ENCODE data around the gene BARX1.

BARX1 gene

DNA sequence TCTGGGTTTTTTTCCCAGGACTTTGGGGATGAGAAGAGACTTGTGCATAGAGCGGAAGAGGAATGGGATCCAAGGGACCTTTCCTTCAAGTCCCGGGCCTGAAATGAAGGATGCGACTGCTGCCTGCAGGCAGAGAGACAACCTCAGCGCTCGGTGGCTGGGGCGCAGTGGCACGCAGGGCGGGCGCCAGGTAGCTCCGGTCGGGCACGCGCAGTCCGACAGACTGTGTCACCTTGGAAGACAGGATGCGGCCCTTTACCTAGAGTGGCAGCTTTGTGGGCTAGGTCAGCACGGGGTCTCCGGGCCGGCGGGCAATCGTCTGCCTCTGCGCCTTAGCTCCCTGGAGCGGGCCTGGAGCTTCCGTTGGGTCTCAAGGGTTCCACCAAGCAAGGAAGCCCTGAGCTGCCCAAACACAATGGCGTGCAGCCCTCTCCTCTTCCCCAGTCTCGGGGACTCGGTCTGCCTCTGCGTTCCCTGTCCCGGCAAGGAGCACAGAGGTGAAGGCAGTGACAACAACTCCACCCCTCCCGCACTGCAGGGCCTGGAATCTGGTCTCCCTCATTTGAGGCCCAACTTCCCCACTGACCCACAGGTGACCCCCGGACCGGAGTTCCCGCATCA, 6.0 kb downstream of the BARX1 start:
- H3K27me3 ChIP-seq (ENCODE audit: control insufficient read depth, insufficient read depth, low read length), result peaks cover 18% of the 10 kb centered on the region
- no peaks in the 10 kb centered on the region for H3K36me3 ChIP-seq (ENCODE audit: control insufficient read depth, insufficient read depth, low read length)
- no peak overlapping the region for H3K27ac ChIP-seq
- H3K9ac ChIP-seq, result no peak overlapping the region
- H3K79me2 ChIP-seq, result no peaks in the 10 kb centered on the region
- H3K4me2 ChIP-seq (ENCODE audit: low read length), result no peak overlapping the region
- TF ChIP-seq, protein P1, sequence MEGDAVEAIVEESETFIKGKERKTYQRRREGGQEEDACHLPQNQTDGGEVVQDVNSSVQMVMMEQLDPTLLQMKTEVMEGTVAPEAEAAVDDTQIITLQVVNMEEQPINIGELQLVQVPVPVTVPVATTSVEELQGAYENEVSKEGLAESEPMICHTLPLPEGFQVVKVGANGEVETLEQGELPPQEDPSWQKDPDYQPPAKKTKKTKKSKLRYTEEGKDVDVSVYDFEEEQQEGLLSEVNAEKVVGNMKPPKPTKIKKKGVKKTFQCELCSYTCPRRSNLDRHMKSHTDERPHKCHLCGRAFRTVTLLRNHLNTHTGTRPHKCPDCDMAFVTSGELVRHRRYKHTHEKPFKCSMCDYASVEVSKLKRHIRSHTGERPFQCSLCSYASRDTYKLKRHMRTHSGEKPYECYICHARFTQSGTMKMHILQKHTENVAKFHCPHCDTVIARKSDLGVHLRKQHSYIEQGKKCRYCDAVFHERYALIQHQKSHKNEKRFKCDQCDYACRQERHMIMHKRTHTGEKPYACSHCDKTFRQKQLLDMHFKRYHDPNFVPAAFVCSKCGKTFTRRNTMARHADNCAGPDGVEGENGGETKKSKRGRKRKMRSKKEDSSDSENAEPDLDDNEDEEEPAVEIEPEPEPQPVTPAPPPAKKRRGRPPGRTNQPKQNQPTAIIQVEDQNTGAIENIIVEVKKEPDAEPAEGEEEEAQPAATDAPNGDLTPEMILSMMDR (IDR thresholded peaks at IDR 0.05), result no peak
- no peak overlapping the region for H3K4me3 ChIP-seq (ENCODE audit: low read depth, low read length)
- H3K9me3 ChIP-seq (ENCODE audit: control insufficient read depth, low read length), result no peaks in the 10 kb centered on the region
- no peak overlapping the region for H2AFZ ChIP-seq
- H3K4me1 ChIP-seq, result no peaks in the 10 kb centered on the region

DNA sequence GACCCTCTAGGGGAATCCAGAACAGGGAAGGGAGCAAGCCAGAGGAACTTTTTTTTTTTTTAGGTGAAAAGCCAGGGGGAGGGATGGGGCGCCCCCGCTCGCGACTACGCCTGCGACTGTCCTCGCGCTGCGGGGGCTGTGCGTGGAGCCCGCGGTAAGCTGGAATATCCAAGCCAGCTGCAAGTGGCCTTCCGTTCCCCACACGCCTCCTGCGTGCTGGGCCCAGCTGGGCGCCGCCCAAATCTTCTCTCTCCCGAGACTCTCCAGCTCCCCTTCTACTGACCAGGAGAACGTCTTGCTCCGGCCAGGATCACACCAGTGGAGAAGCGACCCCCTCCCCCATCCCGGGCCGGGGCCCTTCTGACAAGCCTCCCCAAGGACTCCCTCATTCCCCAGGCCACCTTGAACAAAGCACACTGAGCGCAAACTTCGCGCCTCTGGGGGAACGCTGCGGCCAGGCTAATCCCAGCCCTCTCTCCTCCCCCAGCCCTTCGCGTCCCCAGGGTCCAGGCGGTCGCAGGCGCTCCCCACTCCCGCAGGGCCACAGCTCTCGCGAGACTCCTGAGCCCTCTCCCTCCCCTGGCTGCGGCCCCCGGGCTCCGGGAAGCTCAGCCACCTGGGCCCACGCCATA, 6.6 kb downstream of the BARX1 start:
- H3K27me3 ChIP-seq (ENCODE audit: control insufficient read depth, insufficient read depth, low read length), result peaks cover 12% of the 10 kb centered on the region
- H3K36me3 ChIP-seq (ENCODE audit: control insufficient read depth, insufficient read depth, low read length), result no peaks in the 10 kb centered on the region
- no peaks in the 10 kb centered on the region for H3K4me1 ChIP-seq
- no peaks in the 10 kb centered on the region for H3K79me2 ChIP-seq
- no peak overlapping the region for H3K4me3 ChIP-seq (ENCODE audit: low read depth, low read length)
- no peak overlapping the region for H2AFZ ChIP-seq
- no peak overlapping the region for H3K9ac ChIP-seq
- no peak overlapping the region for H3K27ac ChIP-seq
- TF ChIP-seq, protein P1 (IDR thresholded peaks at IDR 0.05), result no peak
- no peaks in the 10 kb centered on the region for H3K9me3 ChIP-seq (ENCODE audit: control insufficient read depth, low read length)
- no peak overlapping the region for H3K4me2 ChIP-seq (ENCODE audit: low read length)

- no peaks in the 10 kb centered on the region for H3K36me3 ChIP-seq (ENCODE audit: control insufficient read depth, insufficient read depth, low read length)
- no peak overlapping the region for H3K4me3 ChIP-seq (ENCODE audit: low read depth, low read length)
- TF ChIP-seq, protein P1 (IDR thresholded peaks at IDR 0.05), result no peak
- no peak overlapping the region for H3K27ac ChIP-seq
- peaks cover 12% of the 10 kb centered on the region for H3K27me3 ChIP-seq (ENCODE audit: control insufficient read depth, insufficient read depth, low read length)
- no peaks in the 10 kb centered on the region for H3K79me2 ChIP-seq
- no peaks in the 10 kb centered on the region for H3K9me3 ChIP-seq (ENCODE audit: control insufficient read depth, low read length)
- no peak overlapping the region for H2AFZ ChIP-seq
- no peaks in the 10 kb centered on the region for H3K4me1 ChIP-seq
- H3K4me2 ChIP-seq (ENCODE audit: low read length), result no peak overlapping the region
- H3K9ac ChIP-seq, result no peak overlapping the region
These were observed 7.6 kb downstream of the BARX1 start for GRCh38 chr9:93947409-93948070.

GRCh38 chr9:93946338-93946712, 8.8 kb downstream of the BARX1 start:
- H3K79me2 ChIP-seq, result no peaks in the 10 kb centered on the region
- no peak overlapping the region for H3K4me3 ChIP-seq (ENCODE audit: low read depth, low read length)
- no peak overlapping the region for H3K27ac ChIP-seq
- H2AFZ ChIP-seq, result no peak overlapping the region
- H3K36me3 ChIP-seq (ENCODE audit: control insufficient read depth, insufficient read depth, low read length), result no peaks in the 10 kb centered on the region
- H3K9me3 ChIP-seq (ENCODE audit: control insufficient read depth, low read length), result no peaks in the 10 kb centered on the region
- H3K9ac ChIP-seq, result no peak overlapping the region
- peaks cover 12% of the 10 kb centered on the region for H3K27me3 ChIP-seq (ENCODE audit: control insufficient read depth, insufficient read depth, low read length)
- TF ChIP-seq, protein P1 (IDR thresholded peaks at IDR 0.05), result no peak
- peak overlapping the region; percentile 85 for H3K4me2 ChIP-seq (ENCODE audit: low read length)
- no peaks in the 10 kb centered on the region for H3K4me1 ChIP-seq

Measured in parathyroid adenoma (tissue), 2 donors.